Endodermal cell (in vitro differentiated cells): ENCODE results near the gene CCND1. TPM values are rescaled to one million over a fixed set of nuclear protein-coding genes. Genes with fewer than 3 reads are reported as not detected.

Experiments
- DNase-seq: peaks from one replicate; pipeline ENCODE4 v3.0.0-alpha.2; 2017
- H3K27ac ChIP-seq: 2 replicates; pipeline ENCODE4 v1.5.1; 2013; ENCODE audit warnings: mild to moderate bottlenecking, low read depth, low read length, moderate library complexity
- H3K27me3 ChIP-seq: 2 replicates; pipeline ENCODE4 v1.6.1; 2013; ENCODE audit warnings: mild to moderate bottlenecking, low read length, moderate library complexity; ENCODE audit not compliant: insufficient read depth, control insufficient read depth, poor library complexity, severe bottlenecking
- H3K36me3 ChIP-seq: 2 replicates; pipeline ENCODE4 v1.7.0; 2013; ENCODE audit warnings: mild to moderate bottlenecking, low read length, moderate library complexity; ENCODE audit not compliant: control insufficient read depth, insufficient read depth
- H3K4me1 ChIP-seq: one replicate; pipeline ENCODE4 v1.7.0; 2013; ENCODE audit warnings: low read length; ENCODE audit not compliant: control insufficient read depth, insufficient read depth
- H3K4me3 ChIP-seq: 2 replicates; pipeline ENCODE4 v1.5.1; 2013; ENCODE audit warnings: mild to moderate bottlenecking, low read length, moderate library complexity
- H3K9ac ChIP-seq: 2 replicates; pipeline ENCODE4 v1.6.1; 2013; ENCODE audit warnings: mild to moderate bottlenecking, low read length, moderate library complexity; ENCODE audit not compliant: poor library complexity, severe bottlenecking; ENCODE audit errors: extremely low read depth
- H3K9me3 ChIP-seq: 2 replicates; pipeline ENCODE4 v1.6.1; 2013; ENCODE audit warnings: mild to moderate bottlenecking, low read length, moderate library complexity; ENCODE audit not compliant: control insufficient read depth
- H3K27ac Mint-ChIP-seq: 2 replicates; pipeline ENCODE4 v1.8.0; 2020; ENCODE audit warnings: mixed read lengths
- H3K27me3 Mint-ChIP-seq: 2 replicates; pipeline ENCODE4 v1.8.0; 2021; ENCODE audit warnings: mild to moderate bottlenecking, mixed read lengths; ENCODE audit not compliant: insufficient read depth
- H3K36me3 Mint-ChIP-seq: 2 replicates; pipeline ENCODE4 v1.8.0; 2020; ENCODE audit warnings: low read depth, mixed read lengths
- H3K4me1 Mint-ChIP-seq: 2 replicates; pipeline ENCODE4 v1.8.0; 2020; ENCODE audit warnings: mixed read lengths
- H3K4me3 Mint-ChIP-seq: 2 replicates; pipeline ENCODE4 v1.8.0; 2020; ENCODE audit warnings: mild to moderate bottlenecking, moderate library complexity, mixed read lengths
- H3K9me3 Mint-ChIP-seq: 2 replicates; pipeline ENCODE4 v1.8.0; 2020; ENCODE audit warnings: mild to moderate bottlenecking, mixed read lengths
- CTCF ChIP-seq: fragments of 200-600 bp; sonication (generic); conservative IDR thresholded peaks from 2 replicates; pipeline ENCODE4 v1.5.0; 2021; ENCODE audit warnings: antibody characterized with exemption, mild to moderate bottlenecking
- WGBS, 2 experiments: methylation state at CpG; one replicate each; pipeline versions ENCODE4 v1.1.5 to v1.1.7; 2013; ENCODE audit warnings: missing lambda C conversion rate in 2 of 2, mixed read lengths in 1 of 2; ENCODE audit not compliant: insufficient coverage in 1 of 2, insufficient read length in 1 of 2; 5-methylcytosine and 5-hydroxymethylcytosine counted together
- total RNA-seq, 2 donors: library from RNA; stranded (reverse); fragmentation: NEBNext Ultra II Directional in 1 of 2; extraction: Animal tissue kit (Norgen Biotek cat#: 25700) in 1 of 2; gene quantifications; 2 replicates in 1 of 2; 3 replicates in 1 of 2; pipeline ENCODE4 v1.2.1, GENCODE V29; 2021

Gene CCND1
- total RNA-seq, 2 donors from 2014 or later, result 65.7 to 214 TPM

- H3K9me3 ChIP-seq, result no peaks in the 10 kb centered on the region
- H3K9me3 Mint-ChIP-seq, result no peaks in the 10 kb centered on the region
- TF ChIP-seq CTCF, result no peak
Observed at GRCh38 chr11:69646493-69647389, 5.8 kb downstream of the CCND1 start.

GRCh38 chr11:69647390-69647748 is 6.4 kb downstream of the CCND1 start:
- Mint-ChIP-seq H3K27ac (peak overlapping the region; percentile 17), H3K27me3 (no peaks in the 10 kb centered on the region), H3K4me3 (no peak overlapping the region), H3K36me3 (peaks cover 51% of the 10 kb centered on the region), H3K9me3 (no peaks in the 10 kb centered on the region), H3K4me1 (no peaks in the 10 kb centered on the region)
- H3K4me3 ChIP-seq, result no peak overlapping the region
- 91 to 95% methylated on average over 9 to 11 of the region's 11 CpGs for WGBS, 2 experiments
- H3K27me3 ChIP-seq, result peaks cover 3% of the 10 kb centered on the region
- peak; percentile 53 for DNase-seq
- H3K9me3 ChIP-seq, result no peaks in the 10 kb centered on the region
- H3K4me1 ChIP-seq, result no peaks in the 10 kb centered on the region
- TF ChIP-seq CTCF, result no peak
- no peak overlapping the region for H3K9ac ChIP-seq
- peaks cover 4% of the 10 kb centered on the region for H3K36me3 ChIP-seq
- peak overlapping the region; percentile 7 for H3K27ac ChIP-seq

More at GRCh38 chr11:69646493-69647389, 5.8 kb downstream of the CCND1 start:
- Mint-ChIP-seq H3K27ac (peak overlapping the region; percentile 17), H3K27me3 (no peaks in the 10 kb centered on the region), H3K36me3 (peaks cover 45% of the 10 kb centered on the region), H3K4me1 (no peaks in the 10 kb centered on the region), H3K4me3 (no peak overlapping the region)
- Histone ChIP-seq H3K9ac (no peak overlapping the region), H3K4me3 (no peak overlapping the region), H3K27ac (peak overlapping the region; percentile 57), H3K4me1 (no peaks in the 10 kb centered on the region), H3K27me3 (peaks cover 9% of the 10 kb centered on the region), H3K36me3 (no peaks in the 10 kb centered on the region)
- WGBS, 2 experiments, result 89 to 93% methylated on average over 25 to 32 of the region's 32 CpGs
- peak; percentile 57 for DNase-seq

- Histone ChIP-seq H3K4me1 (no peaks in the 10 kb centered on the region), H3K4me3 (no peak overlapping the region), H3K9me3 (no peaks in the 10 kb centered on the region), H3K27ac (no peak overlapping the region), H3K9ac (no peak overlapping the region), H3K36me3 (peaks cover 5% of the 10 kb centered on the region), H3K27me3 (no peaks in the 10 kb centered on the region)
- Mint-ChIP-seq H3K4me1 (no peaks in the 10 kb centered on the region), H3K27me3 (no peaks in the 10 kb centered on the region), H3K4me3 (no peak overlapping the region), H3K36me3 (peaks cover 56% of the 10 kb centered on the region), H3K27ac (no peak overlapping the region), H3K9me3 (no peaks in the 10 kb centered on the region)
- WGBS, 2 experiments, result 94 to 95% methylated on average over 9 to 28 of the region's 28 CpGs
- DNase-seq, result peak; percentile 53
- TF ChIP-seq CTCF, result no peak
Observed at GRCh38 chr11:69647761-69648497, 7.0 kb downstream of the CCND1 start.
